ENCODE results near the gene RAB11FIP3. TPM values are rescaled to one million over a fixed set of nuclear protein-coding genes. Genes with fewer than 3 reads are reported as not detected.

Gene RAB11FIP3
- total RNA-seq, 1 experiment from 2014 or later, result 33.7 TPM

DNA sequence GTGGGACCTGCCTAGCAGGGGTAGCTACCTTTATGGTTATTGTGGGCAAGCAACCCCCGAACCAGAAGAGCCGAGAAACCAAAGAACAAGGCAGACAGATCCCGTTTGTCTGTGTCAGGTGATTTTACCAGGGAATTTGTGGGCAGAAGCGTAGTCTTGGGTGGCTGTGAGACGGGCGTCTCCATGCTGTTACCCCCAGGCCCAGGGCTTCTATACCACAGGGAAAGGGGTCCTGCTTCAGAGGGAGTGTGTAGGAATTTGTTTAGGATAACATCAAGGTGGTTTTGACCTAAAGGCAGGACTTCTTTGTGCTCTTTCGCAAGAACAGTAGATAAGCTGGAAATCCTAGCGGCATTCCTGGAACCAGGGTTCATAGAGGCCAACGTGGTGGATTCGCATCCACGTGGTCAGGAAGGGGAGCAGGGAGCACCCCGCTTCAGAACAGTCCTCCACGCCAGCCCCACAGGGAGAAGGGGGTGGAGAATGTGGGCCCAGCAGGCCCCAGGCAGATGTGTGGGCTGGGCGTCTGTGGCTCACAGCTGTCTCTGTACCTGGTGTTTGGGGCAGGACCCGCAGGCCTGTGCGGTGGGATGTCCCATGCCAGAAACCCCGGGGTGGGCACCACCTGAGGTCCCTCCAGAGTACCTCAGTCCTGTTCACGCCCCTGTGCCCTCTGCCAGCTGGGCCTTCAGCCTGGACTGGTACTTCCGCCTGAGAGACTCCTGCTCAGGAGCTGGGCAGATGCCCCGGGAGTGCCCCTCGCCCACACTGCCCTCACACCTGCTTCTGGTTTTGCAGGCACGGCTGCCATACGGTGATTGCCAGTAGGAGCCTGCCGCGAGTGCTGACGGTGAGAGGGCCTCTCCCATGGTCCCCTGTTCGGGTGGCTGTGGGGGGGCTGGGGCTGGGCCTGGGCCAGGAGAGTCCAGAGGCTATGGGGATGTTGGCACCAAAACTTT lies 19.6 kb upstream of the RAB11FIP3 start:
- Mint-ChIP-seq H3K9me3 (ENCODE audit: low read depth, unreplicated experiment) (no peaks in the 10 kb centered on the region), H3K27me3 (ENCODE audit: unreplicated experiment) (no peaks in the 10 kb centered on the region), H3K27ac (ENCODE audit: unreplicated experiment) (no peak overlapping the region), H3K36me3 (ENCODE audit: insufficient read depth, unreplicated experiment) (peaks cover 34% of the 10 kb centered on the region), H3K4me3 (ENCODE audit: low read depth, unreplicated experiment) (no peak overlapping the region), H3K4me1 (ENCODE audit: low read depth, unreplicated experiment) (no peaks in the 10 kb centered on the region)
- no TSS peak for BruUV-seq (replicated peaks)
- intact Hi-C loops (cut with micrococcal nuclease; ENCODE audit: unreplicated experiment), result no loop called here
- CTCF ChIA-PET, result interaction anchor here (1.0 kb wide), 1 partner anchor 8 kb away, joined by 3 read pairs; no protein-coding TSS in a partner anchor
- TF ChIP-seq, protein P1, sequence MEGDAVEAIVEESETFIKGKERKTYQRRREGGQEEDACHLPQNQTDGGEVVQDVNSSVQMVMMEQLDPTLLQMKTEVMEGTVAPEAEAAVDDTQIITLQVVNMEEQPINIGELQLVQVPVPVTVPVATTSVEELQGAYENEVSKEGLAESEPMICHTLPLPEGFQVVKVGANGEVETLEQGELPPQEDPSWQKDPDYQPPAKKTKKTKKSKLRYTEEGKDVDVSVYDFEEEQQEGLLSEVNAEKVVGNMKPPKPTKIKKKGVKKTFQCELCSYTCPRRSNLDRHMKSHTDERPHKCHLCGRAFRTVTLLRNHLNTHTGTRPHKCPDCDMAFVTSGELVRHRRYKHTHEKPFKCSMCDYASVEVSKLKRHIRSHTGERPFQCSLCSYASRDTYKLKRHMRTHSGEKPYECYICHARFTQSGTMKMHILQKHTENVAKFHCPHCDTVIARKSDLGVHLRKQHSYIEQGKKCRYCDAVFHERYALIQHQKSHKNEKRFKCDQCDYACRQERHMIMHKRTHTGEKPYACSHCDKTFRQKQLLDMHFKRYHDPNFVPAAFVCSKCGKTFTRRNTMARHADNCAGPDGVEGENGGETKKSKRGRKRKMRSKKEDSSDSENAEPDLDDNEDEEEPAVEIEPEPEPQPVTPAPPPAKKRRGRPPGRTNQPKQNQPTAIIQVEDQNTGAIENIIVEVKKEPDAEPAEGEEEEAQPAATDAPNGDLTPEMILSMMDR (IDR thresholded peaks at IDR 0.05; ENCODE audit: unreplicated experiment), result no peak
- DNase-seq, result no peak

DNA sequence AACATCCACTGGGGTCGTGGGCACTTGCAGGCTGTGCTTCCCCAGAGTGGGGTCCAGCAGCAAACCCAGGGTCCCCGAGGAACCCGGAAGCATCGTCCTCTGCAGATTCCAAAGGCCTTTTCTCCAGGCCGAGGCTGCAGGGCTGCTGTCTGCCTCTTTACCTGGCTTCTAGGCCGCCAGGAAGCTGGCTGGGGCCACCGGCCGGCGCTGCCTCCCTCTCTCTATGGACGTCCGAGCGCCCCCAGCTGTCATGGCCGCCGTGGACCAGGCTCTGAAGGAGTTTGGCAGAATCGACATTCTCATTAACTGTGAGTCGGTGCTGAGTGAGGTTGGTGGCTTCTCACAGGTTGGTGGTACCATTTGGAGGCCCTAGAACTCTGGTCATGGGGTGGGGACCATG lies 18.2 kb upstream of the RAB11FIP3 start:
- no peaks in the 10 kb centered on the region for H3K27me3 Mint-ChIP-seq (ENCODE audit: unreplicated experiment)
- CTCF ChIA-PET, result interaction anchor here (0.8 kb wide), 1 partner anchor 91 kb away, joined by 5 read pairs; no protein-coding TSS in a partner anchor
- no peaks in the 10 kb centered on the region for H3K9me3 Mint-ChIP-seq (ENCODE audit: low read depth, unreplicated experiment)
- H3K4me1 Mint-ChIP-seq (ENCODE audit: low read depth, unreplicated experiment), result no peaks in the 10 kb centered on the region
- peaks cover 27% of the 10 kb centered on the region for H3K36me3 Mint-ChIP-seq (ENCODE audit: insufficient read depth, unreplicated experiment)
- DNase-seq, result no peak
- no TSS peak for BruUV-seq (replicated peaks)
- no peak overlapping the region for H3K4me3 Mint-ChIP-seq (ENCODE audit: low read depth, unreplicated experiment)
- no peak overlapping the region for H3K27ac Mint-ChIP-seq (ENCODE audit: unreplicated experiment)
- intact Hi-C loops (cut with micrococcal nuclease; ENCODE audit: unreplicated experiment), result no loop called here
- TF ChIP-seq, protein P1 (IDR thresholded peaks at IDR 0.05; ENCODE audit: unreplicated experiment), result no peak

DNA sequence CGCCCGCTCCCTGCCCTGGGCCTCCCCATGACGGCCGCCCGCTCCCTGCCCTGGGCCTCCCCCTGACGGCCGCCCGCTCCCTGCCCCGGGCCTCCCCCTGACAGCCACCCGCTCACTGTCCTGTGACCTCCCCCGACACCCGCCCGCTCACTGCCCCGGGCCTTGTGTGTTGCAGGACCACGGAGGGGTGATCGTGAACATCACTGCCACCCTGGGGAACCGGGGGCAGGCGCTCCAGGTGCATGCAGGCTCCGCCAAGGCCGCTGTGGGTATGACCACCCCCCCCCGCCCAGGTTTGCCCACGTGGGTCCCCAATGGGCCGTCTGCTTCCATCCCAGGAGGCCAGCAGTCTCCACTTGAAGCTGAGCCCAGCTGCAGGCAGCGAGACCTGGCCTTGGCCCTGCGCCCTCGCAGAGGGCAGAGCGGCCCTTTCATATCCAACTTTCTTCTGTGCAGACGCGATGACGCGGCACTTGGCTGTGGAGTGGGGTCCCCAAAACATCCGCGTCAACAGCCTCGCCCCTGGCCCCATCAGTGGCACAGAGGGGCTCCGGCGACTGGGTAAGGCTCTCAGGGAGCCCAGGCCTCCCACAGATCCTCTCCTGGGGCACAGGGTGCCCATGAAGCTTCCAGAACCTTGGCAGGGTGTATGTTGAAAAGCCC lies 14.8 kb upstream of the RAB11FIP3 start:
- Mint-ChIP-seq H3K27me3 (ENCODE audit: unreplicated experiment) (no peaks in the 10 kb centered on the region), H3K36me3 (ENCODE audit: insufficient read depth, unreplicated experiment) (peaks cover 19% of the 10 kb centered on the region), H3K27ac (ENCODE audit: unreplicated experiment) (no peak overlapping the region), H3K4me3 (ENCODE audit: low read depth, unreplicated experiment) (no peak overlapping the region), H3K4me1 (ENCODE audit: low read depth, unreplicated experiment) (no peaks in the 10 kb centered on the region), H3K9me3 (ENCODE audit: low read depth, unreplicated experiment) (no peaks in the 10 kb centered on the region)
- intact Hi-C loops (cut with micrococcal nuclease; ENCODE audit: unreplicated experiment), result no loop called here
- TF ChIP-seq, protein P1 (IDR thresholded peaks at IDR 0.05; ENCODE audit: unreplicated experiment), result no peak
- CTCF ChIA-PET, result no interaction called here
- no TSS peak for BruUV-seq (replicated peaks)
- DNase-seq, result no peak

DNA sequence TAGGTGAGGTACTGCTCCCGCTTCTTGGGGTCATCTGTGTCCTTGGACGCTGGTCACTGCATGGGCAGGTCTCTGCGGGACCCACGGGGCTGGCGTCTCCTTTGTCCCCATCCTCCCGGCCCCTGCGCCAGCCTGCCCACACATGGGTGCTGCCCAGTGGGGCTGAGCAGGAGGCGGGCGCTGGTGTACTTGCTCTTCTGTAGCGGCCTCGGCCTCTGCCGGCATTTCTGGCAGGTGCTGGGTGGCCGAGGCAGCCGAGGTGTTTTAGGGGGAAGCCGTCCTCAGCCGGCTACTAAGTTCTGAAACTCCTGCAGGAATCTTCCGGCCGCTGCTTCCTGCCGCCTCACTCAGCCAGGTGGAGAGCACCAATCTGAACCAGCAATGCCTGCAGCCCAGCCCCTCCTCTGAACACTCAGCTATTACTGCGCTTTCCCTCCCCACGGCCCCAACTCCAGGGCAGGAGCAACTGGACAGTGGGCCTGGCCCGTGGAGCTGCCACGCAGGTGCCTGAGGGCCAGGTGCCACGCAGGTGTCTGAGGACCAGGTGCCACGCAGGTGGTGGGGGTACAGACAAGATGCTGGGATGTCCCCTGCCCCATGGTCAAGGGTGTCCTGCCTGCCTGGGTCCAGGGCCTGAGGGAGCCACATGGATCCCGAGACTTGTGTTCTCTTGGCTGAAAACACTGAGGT lies 13.7 kb upstream of the RAB11FIP3 start:
- Mint-ChIP-seq H3K27me3 (ENCODE audit: unreplicated experiment) (no peaks in the 10 kb centered on the region), H3K27ac (ENCODE audit: unreplicated experiment) (no peak overlapping the region), H3K36me3 (ENCODE audit: insufficient read depth, unreplicated experiment) (peaks cover 19% of the 10 kb centered on the region), H3K9me3 (ENCODE audit: low read depth, unreplicated experiment) (no peaks in the 10 kb centered on the region), H3K4me3 (ENCODE audit: low read depth, unreplicated experiment) (no peak overlapping the region), H3K4me1 (ENCODE audit: low read depth, unreplicated experiment) (no peaks in the 10 kb centered on the region)
- no peak for DNase-seq
- CTCF ChIA-PET, result no interaction called here
- intact Hi-C loops (cut with micrococcal nuclease; ENCODE audit: unreplicated experiment), result no loop called here
- TSS peak; percentile 35 for BruUV-seq (replicated peaks)
- TF ChIP-seq, protein P1 (IDR thresholded peaks at IDR 0.05; ENCODE audit: unreplicated experiment), result no peak

Data from Calu3 (cell line).